Endodermal cell (in vitro differentiated cells): ENCODE measurements around the gene MYH14. TPM values are rescaled to one million over a fixed set of nuclear protein-coding genes. Genes with fewer than 3 reads are reported as not detected.

Experiments used
- DNase-seq: peaks from one replicate; pipeline ENCODE4 v3.0.0-alpha.2; 2017
- H3K27ac ChIP-seq: 2 replicates; pipeline ENCODE4 v1.5.1; 2013; ENCODE audit warnings: mild to moderate bottlenecking, low read depth, low read length, moderate library complexity
- H3K27me3 ChIP-seq: 2 replicates; pipeline ENCODE4 v1.6.1; 2013; ENCODE audit warnings: mild to moderate bottlenecking, low read length, moderate library complexity; ENCODE audit not compliant: insufficient read depth, control insufficient read depth, poor library complexity, severe bottlenecking
- H3K36me3 ChIP-seq: 2 replicates; pipeline ENCODE4 v1.7.0; 2013; ENCODE audit warnings: mild to moderate bottlenecking, low read length, moderate library complexity; ENCODE audit not compliant: control insufficient read depth, insufficient read depth
- H3K4me1 ChIP-seq: one replicate; pipeline ENCODE4 v1.7.0; 2013; ENCODE audit warnings: low read length; ENCODE audit not compliant: control insufficient read depth, insufficient read depth
- H3K4me3 ChIP-seq: 2 replicates; pipeline ENCODE4 v1.5.1; 2013; ENCODE audit warnings: mild to moderate bottlenecking, low read length, moderate library complexity
- H3K9ac ChIP-seq: 2 replicates; pipeline ENCODE4 v1.6.1; 2013; ENCODE audit warnings: mild to moderate bottlenecking, low read length, moderate library complexity; ENCODE audit not compliant: poor library complexity, severe bottlenecking; ENCODE audit errors: extremely low read depth
- H3K9me3 ChIP-seq: 2 replicates; pipeline ENCODE4 v1.6.1; 2013; ENCODE audit warnings: mild to moderate bottlenecking, low read length, moderate library complexity; ENCODE audit not compliant: control insufficient read depth
- H3K27ac Mint-ChIP-seq: 2 replicates; pipeline ENCODE4 v1.8.0; 2020; ENCODE audit warnings: mixed read lengths
- H3K27me3 Mint-ChIP-seq: 2 replicates; pipeline ENCODE4 v1.8.0; 2021; ENCODE audit warnings: mild to moderate bottlenecking, mixed read lengths; ENCODE audit not compliant: insufficient read depth
- H3K36me3 Mint-ChIP-seq: 2 replicates; pipeline ENCODE4 v1.8.0; 2020; ENCODE audit warnings: low read depth, mixed read lengths
- H3K4me1 Mint-ChIP-seq: 2 replicates; pipeline ENCODE4 v1.8.0; 2020; ENCODE audit warnings: mixed read lengths
- H3K4me3 Mint-ChIP-seq: 2 replicates; pipeline ENCODE4 v1.8.0; 2020; ENCODE audit warnings: mild to moderate bottlenecking, moderate library complexity, mixed read lengths
- H3K9me3 Mint-ChIP-seq: 2 replicates; pipeline ENCODE4 v1.8.0; 2020; ENCODE audit warnings: mild to moderate bottlenecking, mixed read lengths
- CTCF ChIP-seq: fragments of 200-600 bp; sonication (generic); conservative IDR thresholded peaks from 2 replicates; pipeline ENCODE4 v1.5.0; 2021; ENCODE audit warnings: antibody characterized with exemption, mild to moderate bottlenecking
- WGBS, 2 experiments: methylation state at CpG; one replicate each; pipeline versions ENCODE4 v1.1.5 to v1.1.7; 2013; ENCODE audit warnings: missing lambda C conversion rate in 2 of 2, mixed read lengths in 1 of 2; ENCODE audit not compliant: insufficient coverage in 1 of 2, insufficient read length in 1 of 2; 5-methylcytosine and 5-hydroxymethylcytosine counted together
- total RNA-seq, 2 donors: library from RNA; stranded (reverse); fragmentation: NEBNext Ultra II Directional in 1 of 2; extraction: Animal tissue kit (Norgen Biotek cat#: 25700) in 1 of 2; gene quantifications; 2 replicates in 1 of 2; 3 replicates in 1 of 2; pipeline ENCODE4 v1.2.1, GENCODE V29; 2021

Gene MYH14
- total RNA-seq, 2 donors from 2014 or later, result 12.8 to 16.7 TPM

DNA sequence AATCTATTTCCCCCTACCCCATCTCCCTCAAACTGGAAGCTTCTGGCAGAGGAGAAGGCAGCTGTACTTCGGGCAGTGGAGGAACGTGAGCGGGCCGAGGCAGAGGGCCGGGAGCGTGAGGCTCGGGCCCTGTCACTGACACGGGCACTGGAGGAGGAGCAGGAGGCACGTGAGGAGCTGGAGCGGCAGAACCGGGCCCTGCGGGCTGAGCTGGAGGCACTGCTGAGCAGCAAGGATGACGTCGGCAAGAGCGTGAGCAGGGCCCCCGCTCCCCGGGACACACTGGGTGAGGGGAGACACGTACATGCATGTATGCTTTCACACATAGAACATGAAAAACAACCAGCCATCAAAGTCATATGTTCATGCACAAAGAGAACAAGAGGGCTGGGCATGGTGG is 83.0 kb downstream of the MYH14 start:
- Histone ChIP-seq H3K36me3 (no peaks in the 10 kb centered on the region), H3K9me3 (peaks cover 26% of the 10 kb centered on the region), H3K27me3 (no peaks in the 10 kb centered on the region), H3K27ac (no peak overlapping the region), H3K9ac (no peak overlapping the region), H3K4me3 (no peak overlapping the region), H3K4me1 (no peaks in the 10 kb centered on the region)
- DNase-seq, result no peak
- WGBS, 2 experiments, result 85% methylated on average over 18 of the region's 18 CpGs; no CpG with 5 or more reads in 1 of the 2 experiments
- TF ChIP-seq CTCF, result no peak
- peaks cover 28% of the 10 kb centered on the region for H3K9me3 Mint-ChIP-seq
- no peak overlapping the region for H3K27ac Mint-ChIP-seq
- no peaks in the 10 kb centered on the region for H3K4me1 Mint-ChIP-seq
- H3K4me3 Mint-ChIP-seq, result no peak overlapping the region
- H3K36me3 Mint-ChIP-seq, result peaks cover 53% of the 10 kb centered on the region
- H3K27me3 Mint-ChIP-seq, result no peaks in the 10 kb centered on the region

DNA sequence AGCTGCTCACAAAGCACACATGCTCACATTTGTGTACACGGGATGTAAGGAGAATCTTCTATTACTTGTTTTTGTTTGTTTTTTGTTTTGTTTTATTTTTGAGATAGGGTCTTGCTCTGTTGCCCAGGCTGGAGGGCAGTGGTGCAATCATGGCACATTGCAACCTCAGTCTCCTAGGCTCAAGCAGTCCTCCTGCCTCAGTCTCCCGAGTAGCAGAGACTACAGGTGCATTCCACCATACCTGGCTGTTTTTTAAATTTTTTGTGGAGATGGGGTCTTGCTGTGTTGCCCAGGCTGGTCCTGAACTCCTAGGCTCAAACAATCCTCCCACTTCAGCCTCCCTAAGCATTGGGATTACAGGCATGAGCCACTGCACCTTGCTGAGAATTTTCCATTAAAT is 83.9 kb downstream of the MYH14 start:
- TF ChIP-seq CTCF, result no peak
- H3K27me3 Mint-ChIP-seq, result no peaks in the 10 kb centered on the region
- no peak overlapping the region for H3K4me3 ChIP-seq
- no peak for DNase-seq
- no peaks in the 10 kb centered on the region for H3K4me1 Mint-ChIP-seq
- no peaks in the 10 kb centered on the region for H3K4me1 ChIP-seq
- H3K9ac ChIP-seq, result no peak overlapping the region
- H3K27me3 ChIP-seq, result no peaks in the 10 kb centered on the region
- peaks cover 28% of the 10 kb centered on the region for H3K9me3 Mint-ChIP-seq
- no peak overlapping the region for H3K27ac Mint-ChIP-seq
- peaks cover 26% of the 10 kb centered on the region for H3K9me3 ChIP-seq
- H3K4me3 Mint-ChIP-seq, result no peak overlapping the region
- 84% methylated on average over 2 of the region's 2 CpGs; no CpG with 5 or more reads in 1 of the 2 experiments for WGBS, 2 experiments
- H3K27ac ChIP-seq, result no peak overlapping the region
- H3K36me3 ChIP-seq, result no peaks in the 10 kb centered on the region
- H3K36me3 Mint-ChIP-seq, result peaks cover 49% of the 10 kb centered on the region

DNA sequence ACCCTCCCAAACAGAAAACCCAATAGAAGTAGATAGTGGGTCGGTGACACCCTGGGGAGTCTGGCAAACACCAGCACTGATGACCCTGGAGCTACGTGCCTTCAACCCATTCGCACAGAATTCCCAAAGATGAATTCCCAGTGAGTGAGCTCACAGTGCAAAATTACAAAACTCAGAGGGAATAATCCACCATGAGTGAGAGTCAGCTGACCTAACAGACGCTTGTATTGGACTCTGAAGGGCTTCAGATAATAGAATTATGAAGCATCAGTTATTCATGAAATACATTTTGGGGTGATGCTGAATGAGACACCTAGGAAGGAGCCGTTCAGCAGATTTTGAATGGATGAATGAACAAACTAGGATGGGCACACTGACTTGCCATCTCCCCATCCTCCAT is 85.5 kb downstream of the MYH14 start:
- H3K27ac ChIP-seq, result no peak overlapping the region
- Mint-ChIP-seq H3K27ac (no peak overlapping the region), H3K36me3 (peaks cover 51% of the 10 kb centered on the region), H3K27me3 (no peaks in the 10 kb centered on the region), H3K4me1 (no peaks in the 10 kb centered on the region), H3K9me3 (peaks cover 26% of the 10 kb centered on the region), H3K4me3 (no peak overlapping the region)
- peaks cover 21% of the 10 kb centered on the region for H3K9me3 ChIP-seq
- no peaks in the 10 kb centered on the region for H3K4me1 ChIP-seq
- no peak for TF ChIP-seq CTCF
- H3K36me3 ChIP-seq, result no peaks in the 10 kb centered on the region
- no peaks in the 10 kb centered on the region for H3K27me3 ChIP-seq
- no peak for DNase-seq
- 79 to 86% methylated on average over 4 to 5 of the region's 5 CpGs for WGBS, 2 experiments
- H3K9ac ChIP-seq, result no peak overlapping the region
- no peak overlapping the region for H3K4me3 ChIP-seq
